H9 (cell line): ENCODE results near the gene RPS28. TPM values are rescaled to one million over a fixed set of nuclear protein-coding genes. Genes with fewer than 3 reads are reported as not detected.

ENCODE experiments used
- DNase-seq: peaks from one replicate; pipeline ENCODE4 v3.0.0-alpha.2; 2017
- H2AFZ ChIP-seq: one replicate; pipeline ENCODE4 v1.6.1; 2013; ENCODE audit warnings: mild to moderate bottlenecking, low read length, control low read depth, moderate library complexity
- H2AK5ac ChIP-seq: 2 replicates; pipeline ENCODE4 v1.6.1; 2013; ENCODE audit warnings: low read length, control low read depth, mixed read lengths; ENCODE audit not compliant: insufficient read length
- H2BK120ac ChIP-seq: one replicate; pipeline ENCODE4 v1.6.1; 2013; ENCODE audit warnings: low read depth, mild to moderate bottlenecking, low read length, control low read depth, inconsistent platforms; ENCODE audit not compliant: poor library complexity, severe bottlenecking
- H2BK12ac ChIP-seq: 2 replicates; pipeline ENCODE4 v1.6.1; 2013; ENCODE audit warnings: low read length, control low read depth, mixed read lengths, low read depth; ENCODE audit not compliant: insufficient read length
- H2BK15ac ChIP-seq: 2 replicates; pipeline ENCODE4 v1.6.1; 2013; ENCODE audit warnings: low read depth, low read length, control low read depth
- H2BK20ac ChIP-seq: one replicate; pipeline ENCODE4 v1.6.1; 2013; ENCODE audit warnings: low read depth, mild to moderate bottlenecking, low read length, control low read depth, inconsistent platforms; ENCODE audit not compliant: poor library complexity, severe bottlenecking
- H2BK5ac ChIP-seq: 2 replicates; pipeline ENCODE4 v1.6.1; 2013; ENCODE audit warnings: low read length, control low read depth, mixed read lengths; ENCODE audit not compliant: insufficient read length
- H3K14ac ChIP-seq: 2 replicates; pipeline ENCODE4 v1.6.1; 2013; ENCODE audit warnings: low read length, control low read depth; ENCODE audit not compliant: insufficient read depth
- H3K18ac ChIP-seq: 2 replicates; pipeline ENCODE4 v1.6.1; 2013; ENCODE audit warnings: low read depth, mild to moderate bottlenecking, mixed read lengths, low read length, control low read depth; ENCODE audit not compliant: insufficient read length
- H3K23ac ChIP-seq: 2 replicates; pipeline ENCODE4 v1.6.1; 2013; ENCODE audit warnings: low read length, control low read depth, mixed read lengths, low read depth; ENCODE audit not compliant: insufficient read length
- H3K23me2 ChIP-seq: 2 replicates; pipeline ENCODE4 v1.6.1; 2013; ENCODE audit warnings: low read depth, mild to moderate bottlenecking, mixed read lengths, low read length, control low read depth; ENCODE audit not compliant: insufficient read length, poor library complexity, severe bottlenecking
- H3K27ac ChIP-seq: 2 replicates; pipeline ENCODE4 v1.5.1; 2013; ENCODE audit warnings: low read length, control low read depth, mixed read lengths, low read depth; ENCODE audit not compliant: insufficient read length
- H3K27me3 ChIP-seq: 2 replicates; pipeline ENCODE4 v1.6.1; 2013; ENCODE audit warnings: low read length, control low read depth, inconsistent platforms; ENCODE audit not compliant: insufficient read depth
- H3K4ac ChIP-seq: 2 replicates; pipeline ENCODE4 v1.6.1; 2013; ENCODE audit warnings: low read depth, mild to moderate bottlenecking, control low read depth, inconsistent platforms, low read length, moderate library complexity
- H3K4me1 ChIP-seq: 2 replicates; pipeline ENCODE4 v1.6.1; 2013; ENCODE audit warnings: low read length, control low read depth, inconsistent platforms; ENCODE audit not compliant: insufficient read depth
- H3K4me2 ChIP-seq: 2 replicates; pipeline ENCODE4 v1.6.1; 2013; ENCODE audit warnings: low read length, control low read depth, mixed read lengths; ENCODE audit not compliant: insufficient read length, insufficient read depth
- H3K56ac ChIP-seq: 2 replicates; pipeline ENCODE4 v1.6.1; 2013; ENCODE audit warnings: low read depth, mild to moderate bottlenecking, mixed read lengths, low read length, control low read depth; ENCODE audit not compliant: insufficient read length
- H3K79me1 ChIP-seq: 2 replicates; pipeline ENCODE4 v1.6.1; 2013; ENCODE audit warnings: low read depth, mild to moderate bottlenecking, moderate library complexity, low read length, control low read depth, inconsistent platforms; ENCODE audit not compliant: insufficient read depth, poor library complexity, severe bottlenecking
- H3K79me2 ChIP-seq: 2 replicates; pipeline ENCODE4 v1.6.1; 2013; ENCODE audit warnings: low read length, control low read depth, inconsistent platforms; ENCODE audit not compliant: insufficient read depth
- H3K9ac ChIP-seq: 2 replicates; pipeline ENCODE4 v1.6.1; 2013; ENCODE audit warnings: low read length, control low read depth, mixed read lengths; ENCODE audit not compliant: insufficient read length; ENCODE audit errors: extremely low read depth
- H3K9me3 ChIP-seq: one replicate; pipeline ENCODE4 v1.6.1; 2013; ENCODE audit warnings: low read depth, low read length, inconsistent platforms; ENCODE audit not compliant: control insufficient read depth
- H3T11ph ChIP-seq: one replicate; pipeline ENCODE4 v1.6.1; 2013; ENCODE audit warnings: mild to moderate bottlenecking, low read length, control low read depth, inconsistent platforms
- H4K20me1 ChIP-seq: one replicate; pipeline ENCODE4 v1.6.1; 2013; ENCODE audit not compliant: control insufficient read depth, insufficient read length, insufficient read depth
- H4K5ac ChIP-seq: 2 replicates; pipeline ENCODE4 v1.6.1; 2013; ENCODE audit warnings: low read depth, mild to moderate bottlenecking, mixed read lengths, low read length, control low read depth; ENCODE audit not compliant: insufficient read length
- H4K8ac ChIP-seq: replicated peaks from 2 replicates; pipeline ENCODE4 v1.6.1; 2013; ENCODE audit warnings: low read length, control low read depth, mixed read lengths, low read depth; ENCODE audit not compliant: insufficient read length
- H4K91ac ChIP-seq: 2 replicates; pipeline ENCODE4 v1.6.1; 2013; ENCODE audit warnings: low read depth, mild to moderate bottlenecking, moderate library complexity, mixed read lengths, low read length, control low read depth; ENCODE audit not compliant: insufficient read length
- H3K27ac Mint-ChIP-seq, 3 experiments: 2 replicates in 2 of 3; 3 replicates in 1 of 3; pipeline ENCODE4 v1.8.0; 2020 to 2021; ENCODE audit warnings: mixed read lengths in 3 of 3, mild to moderate bottlenecking in 1 of 3, moderate library complexity in 1 of 3
- H3K27me3 Mint-ChIP-seq: 2 replicates; pipeline ENCODE4 v1.8.0; 2021; ENCODE audit warnings: low read depth, mild to moderate bottlenecking, moderate library complexity, mixed read lengths
- H3K36me3 Mint-ChIP-seq, 3 experiments: 2 replicates in 2 of 3; 3 replicates in 1 of 3; pipeline ENCODE4 v1.8.0; 2020 to 2021; ENCODE audit warnings: low read depth in 3 of 3, mixed read lengths in 3 of 3; ENCODE audit not compliant: insufficient read depth in 1 of 3
- H3K4me1 Mint-ChIP-seq, 2 experiments: 2 replicates each; pipeline ENCODE4 v1.8.0; 2020; ENCODE audit warnings: mixed read lengths in 2 of 2
- H3K4me3 Mint-ChIP-seq, 2 experiments: 2 replicates in 1 of 2; 3 replicates in 1 of 2; pipeline ENCODE4 v1.8.0; 2020 to 2021; ENCODE audit warnings: mild to moderate bottlenecking in 2 of 2, mixed read lengths in 2 of 2, moderate library complexity in 1 of 2
- H3K9me3 Mint-ChIP-seq, 2 experiments: 2 replicates in 1 of 2; 3 replicates in 1 of 2; pipeline ENCODE4 v1.8.0; 2020; ENCODE audit warnings: mild to moderate bottlenecking in 2 of 2, mixed read lengths in 2 of 2, moderate library complexity in 1 of 2
- CTCF ChIP-seq: fragments of 200-600 bp; sonication (generic); conservative IDR thresholded peaks from 3 replicates; pipeline ENCODE4 v1.8.0; 2021; ENCODE audit warnings: antibody characterized with exemption, mild to moderate bottlenecking
- WGBS: extraction: QIAGEN DNeasy Blood & Tissue Kit; methylation state at CpG from one replicate; pipeline ENCODE4 v1.1.7; 2013; ENCODE audit warnings: missing lambda C conversion rate, low lambda C conversion rate, mixed read lengths; ENCODE audit not compliant: insufficient read length; ENCODE audit errors: extremely low coverage; 5-methylcytosine and 5-hydroxymethylcytosine counted together
- total RNA-seq: library from RNA; stranded (reverse); gene quantifications from 2 replicates; pipeline ENCODE4 v1.2.1, GENCODE V29; 2021

Gene RPS28
- total RNA-seq, 1 experiment from 2014 or later = 1,885 TPM

- H2BK5ac ChIP-seq = no peak within 1 kb of the TSS
- no peak within 1 kb of the TSS for H2BK120ac ChIP-seq
- no peak within 1 kb of the TSS for H3T11ph ChIP-seq
- no peak within 1 kb of the TSS for H2AK5ac ChIP-seq
- no peak within 1 kb of the TSS for H2BK20ac ChIP-seq
- H4K5ac ChIP-seq = no peak within 1 kb of the TSS
- H3K27me3 ChIP-seq = no peaks in the 10 kb centered on the region
- H2AFZ ChIP-seq = no peak within 1 kb of the TSS
- WGBS = no CpG with 5 or more reads among the region's 65 CpGs
- Mint-ChIP-seq H3K4me1 (peaks cover 15 to 22% of the 10 kb centered on the region in 2 experiments), H3K4me3 (peak within 1 kb of the TSS; percentile 65 to 75), H3K27ac (no peak within 1 kb of the TSS), H3K27me3 (peaks cover 25% of the 10 kb centered on the region), H3K36me3 (peaks cover 0 to 2% (median 0%) of the 10 kb centered on the region in 3 experiments; a peak in 2 of 7 replicates), H3K9me3 (no peaks in the 10 kb centered on the region)
- H2BK15ac ChIP-seq = no peak within 1 kb of the TSS; the same call in 1 of the 2 replicates
- peak within 1 kb of the TSS; percentile 32 for H3K18ac ChIP-seq
- no peaks in the 10 kb centered on the region for H3K9me3 ChIP-seq
- no peak within 1 kb of the TSS for H4K8ac ChIP-seq
- H3K4ac ChIP-seq = no peak within 1 kb of the TSS
- H3K14ac ChIP-seq = peak within 1 kb of the TSS; percentile 42; the same call in 1 of the 2 replicates
- H3K4me1 ChIP-seq = no peaks in the 10 kb centered on the region; the same call in 1 of the 2 replicates
- H3K9ac ChIP-seq = peak within 1 kb of the TSS; percentile 30
- H3K27ac ChIP-seq = no peak within 1 kb of the TSS
- H4K91ac ChIP-seq = no peak within 1 kb of the TSS
- peaks cover 4% of the 10 kb centered on the region for H3K23me2 ChIP-seq
- H3K79me2 ChIP-seq = no peaks in the 10 kb centered on the region
- no peaks in the 10 kb centered on the region for H3K79me1 ChIP-seq
- no peak within 1 kb of the TSS for H3K56ac ChIP-seq
- H2BK12ac ChIP-seq = no peak within 1 kb of the TSS
- no peak within 1 kb of the TSS for H3K23ac ChIP-seq
- peak within 1 kb of the TSS; percentile 66 for H3K4me2 ChIP-seq
- TF ChIP-seq CTCF = no peak
- no peaks in the 10 kb centered on the region for H4K20me1 ChIP-seq
- DNase-seq = peak; percentile 99
These were observed 21.6 kb downstream of the RPS28 start, which contains the start of gene KANK3 for GRCh38 chr19:8342684-8343482. Gene KANK3 (minus strand): TSS chr19:8343262. CDS start chr19:8337828, 5,434 bp downstream.
